ACC112 (cell line): Measurements from ENCODE around the gene VPS4A.
A peak's percentile ranks its signal among the peaks of the same experiment; 100 is the strongest.

Experiments used
- H2AFZ ChIP-seq: fragments of 200-600 bp; sonication (generic); one replicate; pipeline ENCODE4 v1.6.0; 2017; ENCODE audit warnings: antibody characterized with exemption, low read length; ENCODE audit not compliant: unreplicated experiment
- H3K27ac ChIP-seq: fragments of 200-600 bp; sonication (generic); 2 replicates; pipeline ENCODE4 v1.5.1; 2014; ENCODE audit warnings: low read depth, mild to moderate bottlenecking, antibody characterized with exemption, low read length, moderate library complexity
- H3K27me3 ChIP-seq: fragments of 200-600 bp; sonication (generic); 2 replicates; pipeline ENCODE4 v1.6.1; 2014; ENCODE audit warnings: mild to moderate bottlenecking, antibody characterized with exemption, low read length, moderate library complexity, mixed read lengths; ENCODE audit not compliant: insufficient read depth
- H3K36me3 ChIP-seq: fragments of 200-600 bp; sonication (generic); 2 replicates; pipeline ENCODE4 v1.6.1; 2016; ENCODE audit warnings: mild to moderate bottlenecking, antibody characterized with exemption, low read length, moderate library complexity, mixed read lengths; ENCODE audit not compliant: insufficient read depth
- H3K4me1 ChIP-seq: fragments of 200-600 bp; sonication (generic); one replicate; pipeline ENCODE4 v1.6.1; 2016; ENCODE audit warnings: low read length, mixed read lengths; ENCODE audit not compliant: insufficient read depth, unreplicated experiment, control insufficient read depth
- H3K4me3 ChIP-seq: fragments of 200-600 bp; sonication (generic); 2 replicates; pipeline ENCODE4 v1.5.1; 2014; ENCODE audit warnings: mild to moderate bottlenecking, low read depth, low read length
- H3K79me2 ChIP-seq: fragments of 200-600 bp; sonication (generic); one replicate; pipeline ENCODE4 v1.6.0; 2016; ENCODE audit warnings: low read length; ENCODE audit not compliant: control insufficient read depth, unreplicated experiment, insufficient read depth

VPS4A gene

GRCh38 chr16:69306031-69306430 lies 5.1 kb upstream of the VPS4A start:
- Histone ChIP-seq H3K4me3 (no peak overlapping the region), H3K79me2 (no peaks in the 10 kb centered on the region), H3K27ac (no peak overlapping the region), H2AFZ (no peak overlapping the region), H3K36me3 (no peaks in the 10 kb centered on the region), H3K27me3 (no peaks in the 10 kb centered on the region), H3K4me1 (peaks cover 4% of the 10 kb centered on the region)

- Histone ChIP-seq H3K36me3 (no peaks in the 10 kb centered on the region), H3K4me1 (peaks cover 4% of the 10 kb centered on the region), H3K27me3 (no peaks in the 10 kb centered on the region), H2AFZ (no peak overlapping the region), H3K4me3 (no peak overlapping the region), H3K27ac (no peak overlapping the region), H3K79me2 (peaks cover 7% of the 10 kb centered on the region)
These were observed 4.1 kb upstream of the VPS4A start for GRCh38 chr16:69307091-69307490.

- H3K27me3 ChIP-seq: no peaks in the 10 kb centered on the region
- peaks cover 13% of the 10 kb centered on the region for H3K79me2 ChIP-seq
- no peaks in the 10 kb centered on the region for H3K36me3 ChIP-seq
- H3K4me3 ChIP-seq: no peak overlapping the region
- H3K4me1 ChIP-seq: peaks cover 4% of the 10 kb centered on the region
- no peak overlapping the region for H2AFZ ChIP-seq
- no peak overlapping the region for H3K27ac ChIP-seq
These were observed 3.3 kb upstream of the VPS4A start for GRCh38 chr16:69307856-69308255.

GRCh38 chr16:69309316-69309715 lies 1.8 kb upstream of the VPS4A start:
- Histone ChIP-seq H3K79me2 (peaks cover 27% of the 10 kb centered on the region), H3K27me3 (no peaks in the 10 kb centered on the region), H2AFZ (no peak overlapping the region), H3K27ac (no peak overlapping the region), H3K4me1 (peaks cover 4% of the 10 kb centered on the region), H3K4me3 (no peak overlapping the region), H3K36me3 (no peaks in the 10 kb centered on the region)

- Histone ChIP-seq H3K27me3 (no peaks in the 10 kb centered on the region), H2AFZ (peak overlapping the region; percentile 28), H3K27ac (peak overlapping the region; percentile 46), H3K79me2 (peaks cover 41% of the 10 kb centered on the region), H3K4me1 (peaks cover 4% of the 10 kb centered on the region), H3K4me3 (peak overlapping the region; percentile 89), H3K36me3 (no peaks in the 10 kb centered on the region; the same call in 1 of the 2 replicates)
These were observed 610 bp downstream of the VPS4A start for GRCh38 chr16:69311533-69312387.

GRCh38 chr16:69313469-69313868 lies 2.3 kb downstream of the VPS4A start:
- Histone ChIP-seq H3K4me3 (no peak overlapping the region), H3K27me3 (no peaks in the 10 kb centered on the region), H3K36me3 (no peaks in the 10 kb centered on the region; the same call in 1 of the 2 replicates), H3K79me2 (peaks cover 41% of the 10 kb centered on the region), H3K4me1 (peaks cover 4% of the 10 kb centered on the region), H3K27ac (no peak overlapping the region), H2AFZ (no peak overlapping the region)

- no peak overlapping the region for H2AFZ ChIP-seq
- peaks cover 4% of the 10 kb centered on the region for H3K4me1 ChIP-seq
- no peaks in the 10 kb centered on the region; the same call in 1 of the 2 replicates for H3K36me3 ChIP-seq
- H3K27ac ChIP-seq: no peak overlapping the region
- no peak overlapping the region for H3K4me3 ChIP-seq
- H3K27me3 ChIP-seq: no peaks in the 10 kb centered on the region
- peaks cover 41% of the 10 kb centered on the region for H3K79me2 ChIP-seq
These were observed 3.4 kb downstream of the VPS4A start for GRCh38 chr16:69314534-69314933.

GRCh38 chr16:69315486-69316311 lies 4.5 kb downstream of the VPS4A start:
- Histone ChIP-seq H3K36me3 (no peaks in the 10 kb centered on the region; the same call in 1 of the 2 replicates), H3K27ac (no peak overlapping the region), H3K4me3 (no peak overlapping the region), H3K4me1 (peaks cover 1% of the 10 kb centered on the region), H3K27me3 (no peaks in the 10 kb centered on the region), H3K79me2 (peaks cover 41% of the 10 kb centered on the region), H2AFZ (no peak overlapping the region)

- Histone ChIP-seq H3K79me2 (peaks cover 39% of the 10 kb centered on the region), H3K27me3 (no peaks in the 10 kb centered on the region), H2AFZ (no peak overlapping the region), H3K4me1 (no peaks in the 10 kb centered on the region), H3K27ac (no peak overlapping the region), H3K4me3 (no peak overlapping the region), H3K36me3 (no peaks in the 10 kb centered on the region; the same call in 1 of the 2 replicates)
These were observed 5.5 kb downstream of the VPS4A start for GRCh38 chr16:69316595-69317034.

GRCh38 chr16:69318177-69318910 lies 7.2 kb downstream of the VPS4A start:
- H3K4me3 ChIP-seq: no peak overlapping the region
- no peaks in the 10 kb centered on the region; the same call in 1 of the 2 replicates for H3K36me3 ChIP-seq
- H3K27ac ChIP-seq: no peak overlapping the region
- H3K4me1 ChIP-seq: no peaks in the 10 kb centered on the region
- no peaks in the 10 kb centered on the region for H3K27me3 ChIP-seq
- no peak overlapping the region for H2AFZ ChIP-seq
- H3K79me2 ChIP-seq: peaks cover 25% of the 10 kb centered on the region
